Measurements from ENCODE around the gene LAMC3. TPM values are rescaled to one million over a fixed set of nuclear protein-coding genes. Genes with fewer than 3 reads are reported as not detected.

LAMC3 gene
- polyA plus RNA-seq, 1 experiment = not detected

- no peak for DNase-seq (ENCODE audit: low read depth, low spot score)
- ChIA-PET POLR2A (no interaction called here), CTCF (no interaction called here)
- Histone ChIP-seq H3K27me3 (ENCODE audit: control insufficient read depth, insufficient read depth, low read length) (peaks cover 26% of the 10 kb centered on the region), H3K9me3 (ENCODE audit: control insufficient read depth, insufficient read depth, low read length) (no peaks in the 10 kb centered on the region; the same call in 1 of the 2 replicates), H3K27ac (ENCODE audit: low read depth, low read length) (no peak overlapping the region), H3K4me3 (ENCODE audit: low read depth, low read length) (no peak overlapping the region)
- TF ChIP-seq CTCF (IDR thresholded peaks at IDR 0.05; ENCODE audit: low read depth, low read length) = no peak
These were observed 63.3 kb downstream of the LAMC3 start for GRCh38 chr9:131072107-131072870.

- peaks cover 22% of the 10 kb centered on the region for H3K27me3 ChIP-seq (ENCODE audit: control insufficient read depth, insufficient read depth, low read length)
- no peak overlapping the region for H3K27ac ChIP-seq (ENCODE audit: low read depth, low read length)
- H3K9me3 ChIP-seq (ENCODE audit: control insufficient read depth, insufficient read depth, low read length) = no peaks in the 10 kb centered on the region; the same call in 1 of the 2 replicates
- TF ChIP-seq CTCF (IDR thresholded peaks at IDR 0.05; ENCODE audit: low read depth, low read length) = no peak
- no peak overlapping the region for H3K4me3 ChIP-seq (ENCODE audit: low read depth, low read length)
- ChIA-PET CTCF (no interaction called here), POLR2A (no interaction called here)
- no peak for DNase-seq (ENCODE audit: low read depth, low spot score)
These were observed 63.9 kb downstream of the LAMC3 start for GRCh38 chr9:131072871-131073237.

- ChIA-PET CTCF (no interaction called here), POLR2A (no interaction called here)
These were observed 67.6 kb downstream of the LAMC3 start for GRCh38 chr9:131076347-131077195.

GRCh38 chr9:131078427-131079366, 69.7 kb downstream of the LAMC3 start:
- no peak overlapping the region for H3K4me3 ChIP-seq (ENCODE audit: low read depth, low read length)
- CTCF ChIA-PET = interaction anchor here (0.6 to 1.5 kb wide), 2 partner anchors 22 to 23 kb away, joined by 4 to 6 read pairs; no protein-coding TSS in a partner anchor

More at GRCh38 chr9:131076347-131077195, 67.6 kb downstream of the LAMC3 start:
- TF ChIP-seq CTCF (IDR thresholded peaks at IDR 0.05; ENCODE audit: low read depth, low read length) = no peak
- DNase-seq (ENCODE audit: low read depth, low spot score) = no peak
- no peak overlapping the region for H3K27ac ChIP-seq (ENCODE audit: low read depth, low read length)
- H3K4me3 ChIP-seq (ENCODE audit: low read depth, low read length) = no peak overlapping the region
- no peaks in the 10 kb centered on the region; the same call in 1 of the 2 replicates for H3K9me3 ChIP-seq (ENCODE audit: control insufficient read depth, insufficient read depth, low read length)
- peaks cover 10% of the 10 kb centered on the region for H3K27me3 ChIP-seq (ENCODE audit: control insufficient read depth, insufficient read depth, low read length)

More at GRCh38 chr9:131078427-131079366, 69.7 kb downstream of the LAMC3 start:
- TF ChIP-seq CTCF (IDR thresholded peaks at IDR 0.05; ENCODE audit: low read depth, low read length) = no peak
- POLR2A ChIA-PET = no interaction called here
- Histone ChIP-seq H3K27me3 (ENCODE audit: control insufficient read depth, insufficient read depth, low read length) (peaks cover 17% of the 10 kb centered on the region), H3K9me3 (ENCODE audit: control insufficient read depth, insufficient read depth, low read length) (no peaks in the 10 kb centered on the region; the same call in 1 of the 2 replicates), H3K27ac (ENCODE audit: low read depth, low read length) (no peak overlapping the region)
- DNase-seq (ENCODE audit: low read depth, low spot score) = no peak
